ENCODE results near the gene ZFP28.

- TF ChIP-seq CTCF (optimal IDR thresholded peaks at IDR 0.05 in 1 of 3, IDR thresholded peaks at IDR 0.05 in 1 of 3, conservative IDR thresholded peaks at IDR 0.05 in 1 of 3; ENCODE audit: extremely low read depth in 1 of 3, insufficient read depth in 2 of 3, low read length in 3 of 3) (no peak), EZH2 (IDR thresholded peaks at IDR 0.05; ENCODE audit: low read length) (no peak)
Observed at GRCh38 chr19:56567274-56568120, 28.7 kb downstream of the ZFP28 start, which contains the start of gene ZNF470.

Data from keratinocyte (primary cell).